Mucosa of descending colon (tissue), 3 donors: ENCODE measurements around the gene TDRD6. TPM values are rescaled to one million over a fixed set of nuclear protein-coding genes. Genes with fewer than 3 reads are reported as not detected.
A peak's percentile ranks its signal among the peaks of the same experiment; 100 is the strongest.

ENCODE experiments used
- ATAC-seq: fragments of 200-7000 bp; cut with Tn5 transposase; one replicate; pipeline ENCODE4 v1.9.1; 2020; ENCODE audit warnings: mild to moderate bottlenecking, moderate library complexity
- DNase-seq, 3 donors: peaks; one replicate each; pipeline ENCODE4 v3.0.0-alpha.2; 2020
- H3K36me3 ChIP-seq: fragments of 200-600 bp; one replicate; pipeline ENCODE4 v1.8.0; 2021; ENCODE audit warnings: low read depth, mild to moderate bottlenecking
- H3K4me1 ChIP-seq: fragments of 200-600 bp; one replicate; pipeline ENCODE4 v1.8.0; 2021; ENCODE audit warnings: low read depth, mild to moderate bottlenecking
- H3K4me3 ChIP-seq: fragments of 200-600 bp; one replicate; pipeline ENCODE4 v1.8.0; 2021; ENCODE audit warnings: mild to moderate bottlenecking
- H3K9me3 ChIP-seq: fragments of 200-600 bp; one replicate; pipeline ENCODE4 v1.8.0; 2021; ENCODE audit warnings: mild to moderate bottlenecking
- intact Hi-C, 2 donors: fragments of 100-400 bp; cut with DNase I in 1 of 2; cut with micrococcal nuclease in 1 of 2; formaldehyde crosslinking; loops; one replicate each; pipeline versions ENCODE4 v1.11.0 to v1.11.1; 2022; cut with DNase I, micrococcal nuclease
- total RNA-seq, 3 donors: library from RNA; stranded (reverse); fragmentation: NEBNext Ultra II Directional in 2 of 3; extraction: Animal tissue kit (Norgen Biotek cat#: 25700) in 2 of 3; gene quantifications; one replicate each; pipeline versions ENCODE4 v1.2.1 to v1.2.4, GENCODE V29; 2021 to 2023
- TF ChIP-seq, protein P1 (sequence below): fragments of 200-600 bp; IDR thresholded peaks from one replicate; pipeline ENCODE4 v1.8.0; 2022; ENCODE audit warnings: antibody characterized with exemption, mild to moderate bottlenecking
- donor health status: DM: no; HTN: no; CAD: no; lungs with moderate emphysema.
- donor health status: DM: no; HTN: no; CAD: no.
- donor health status: DM: no; HTN: yes; CAD: no.

TDRD6 gene
- total RNA-seq, 3 donors from 2014 or later = 0.39 to 1.9 (median 0.52) TPM

DNA sequence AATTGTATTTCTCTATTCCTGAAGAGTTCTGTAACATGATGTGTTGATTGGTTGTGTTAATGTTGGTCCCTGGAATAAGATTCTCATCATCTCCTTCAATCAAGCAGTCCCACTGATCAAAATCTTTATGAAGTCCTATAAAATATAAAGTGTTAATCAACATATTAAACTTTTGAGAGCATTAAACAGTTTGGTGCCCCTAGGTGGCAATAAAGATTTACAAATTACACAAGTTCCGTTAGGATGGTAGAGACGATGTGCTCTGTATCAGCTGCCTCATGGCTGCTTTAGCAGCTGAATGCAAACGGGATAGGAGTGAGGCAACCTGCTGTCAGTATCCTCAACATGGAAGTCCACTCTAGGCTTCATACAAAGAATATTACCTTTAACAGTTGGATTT is 16.9 kb downstream of the TDRD6 start:
- no peaks in the 10 kb centered on the region for H3K4me1 ChIP-seq
- DNase-seq (no peak), ATAC-seq (peak; percentile 25)
- TF ChIP-seq, protein P1, sequence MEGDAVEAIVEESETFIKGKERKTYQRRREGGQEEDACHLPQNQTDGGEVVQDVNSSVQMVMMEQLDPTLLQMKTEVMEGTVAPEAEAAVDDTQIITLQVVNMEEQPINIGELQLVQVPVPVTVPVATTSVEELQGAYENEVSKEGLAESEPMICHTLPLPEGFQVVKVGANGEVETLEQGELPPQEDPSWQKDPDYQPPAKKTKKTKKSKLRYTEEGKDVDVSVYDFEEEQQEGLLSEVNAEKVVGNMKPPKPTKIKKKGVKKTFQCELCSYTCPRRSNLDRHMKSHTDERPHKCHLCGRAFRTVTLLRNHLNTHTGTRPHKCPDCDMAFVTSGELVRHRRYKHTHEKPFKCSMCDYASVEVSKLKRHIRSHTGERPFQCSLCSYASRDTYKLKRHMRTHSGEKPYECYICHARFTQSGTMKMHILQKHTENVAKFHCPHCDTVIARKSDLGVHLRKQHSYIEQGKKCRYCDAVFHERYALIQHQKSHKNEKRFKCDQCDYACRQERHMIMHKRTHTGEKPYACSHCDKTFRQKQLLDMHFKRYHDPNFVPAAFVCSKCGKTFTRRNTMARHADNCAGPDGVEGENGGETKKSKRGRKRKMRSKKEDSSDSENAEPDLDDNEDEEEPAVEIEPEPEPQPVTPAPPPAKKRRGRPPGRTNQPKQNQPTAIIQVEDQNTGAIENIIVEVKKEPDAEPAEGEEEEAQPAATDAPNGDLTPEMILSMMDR = no peak
- no peaks in the 10 kb centered on the region for H3K36me3 ChIP-seq
- intact Hi-C loops = no loop called here
- H3K4me3 ChIP-seq = no peak overlapping the region
- no peaks in the 10 kb centered on the region for H3K9me3 ChIP-seq

DNA sequence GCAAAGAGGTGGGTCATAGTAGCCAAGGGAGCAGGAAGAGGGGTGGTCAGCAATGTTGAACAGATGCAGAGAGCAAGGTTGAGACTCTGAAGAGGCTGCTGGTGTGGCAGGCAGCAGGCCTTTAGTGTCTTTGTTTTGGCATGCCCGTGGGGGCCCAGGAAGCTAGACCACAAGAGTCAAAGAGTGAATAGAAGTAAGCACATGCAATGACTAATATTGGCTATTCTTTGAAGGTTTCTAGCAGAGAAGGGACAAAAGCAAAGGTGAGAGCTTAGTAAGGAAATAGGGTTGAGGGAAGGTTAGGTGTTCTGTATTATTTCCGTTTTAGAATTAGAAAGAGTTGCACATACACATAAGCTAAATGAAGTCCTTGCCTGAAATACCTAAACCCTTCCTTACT is 18.8 kb downstream of the TDRD6 start:
- ATAC-seq = no peak
- Histone ChIP-seq H3K9me3 (no peaks in the 10 kb centered on the region), H3K4me3 (no peak overlapping the region), H3K36me3 (no peaks in the 10 kb centered on the region), H3K4me1 (no peaks in the 10 kb centered on the region)
- intact Hi-C loops = no loop called here
- TF ChIP-seq, protein P1 = no peak
- DNase-seq = no peak

DNA sequence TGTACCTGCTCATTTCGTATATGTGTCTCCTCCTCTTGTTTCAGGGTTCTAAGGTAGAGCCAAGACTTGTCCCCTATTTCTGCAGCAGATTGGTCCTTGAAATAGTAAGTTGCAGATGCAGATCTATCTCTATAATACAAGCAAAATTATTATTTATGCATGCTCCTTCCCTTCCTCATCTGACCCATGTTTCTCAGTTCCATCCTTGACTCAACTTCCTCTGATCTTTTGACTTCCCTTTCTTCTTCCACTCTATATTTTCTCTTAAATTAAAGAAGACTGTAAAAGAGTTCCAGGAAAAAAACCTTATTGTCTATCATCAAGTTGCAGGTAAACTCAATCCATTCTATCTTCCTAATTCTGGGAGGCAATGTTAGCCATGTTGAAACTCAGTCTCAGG is 23.8 kb downstream of the TDRD6 start:
- Histone ChIP-seq H3K4me1 (no peaks in the 10 kb centered on the region), H3K9me3 (no peaks in the 10 kb centered on the region), H3K4me3 (no peak overlapping the region), H3K36me3 (no peaks in the 10 kb centered on the region)
- no peak for ATAC-seq
- no peak for DNase-seq
- intact Hi-C loops = no loop called here
- TF ChIP-seq, protein P1 = no peak

DNA sequence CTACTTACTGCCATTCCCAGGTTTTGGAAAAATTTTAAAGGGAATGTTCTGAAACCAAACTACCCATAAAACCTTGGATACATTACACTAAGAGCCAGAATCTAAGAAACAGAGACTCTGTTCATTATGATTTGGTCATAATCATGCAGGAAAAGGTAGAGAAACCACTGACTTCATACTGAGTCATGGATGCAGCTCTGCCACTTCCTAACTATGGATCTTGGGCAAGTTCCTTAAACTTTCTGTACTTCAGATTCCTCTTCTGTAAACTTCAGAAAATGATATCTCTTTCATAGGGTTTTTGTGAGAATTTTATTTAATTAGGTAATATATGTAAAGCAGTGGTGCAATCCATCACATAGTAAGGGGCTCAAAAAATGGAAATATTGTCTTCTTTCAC is 27.5 kb downstream of the TDRD6 start:
- TF ChIP-seq, protein P1 = no peak
- ATAC-seq = no peak

DNA sequence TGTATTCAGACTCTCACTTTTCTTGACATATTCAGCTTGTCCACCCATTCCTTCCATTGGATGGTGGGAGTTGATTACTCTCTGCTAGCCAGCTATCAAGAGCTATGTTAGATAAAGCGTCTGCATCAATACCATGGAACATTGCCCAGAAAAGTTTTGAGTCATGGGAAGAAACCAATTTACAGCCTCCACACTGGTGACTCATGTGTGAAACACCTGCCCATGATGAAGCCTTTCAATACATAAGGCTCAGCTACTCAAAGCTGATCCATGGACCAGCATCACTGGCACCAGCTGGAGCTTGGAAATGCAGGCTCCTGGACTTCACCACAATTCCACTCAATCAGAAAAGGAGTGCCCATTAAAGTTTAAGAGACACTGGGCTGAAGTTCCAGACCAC is 31.4 kb downstream of the TDRD6 start:
- TF ChIP-seq, protein P1 = no peak
- Histone ChIP-seq H3K4me1 (no peaks in the 10 kb centered on the region), H3K9me3 (no peaks in the 10 kb centered on the region), H3K4me3 (no peak overlapping the region), H3K36me3 (no peaks in the 10 kb centered on the region)
- ATAC-seq = peak; percentile 57
- DNase-seq = no peak
- intact Hi-C loops = no loop called here

More for the DNA sequence above, 27.5 kb downstream of the TDRD6 start:
- intact Hi-C loops = no loop called here
- no peaks in the 10 kb centered on the region for H3K4me1 ChIP-seq
- H3K36me3 ChIP-seq = no peaks in the 10 kb centered on the region
- H3K9me3 ChIP-seq = no peaks in the 10 kb centered on the region
- H3K4me3 ChIP-seq = no peak overlapping the region
- no peak for DNase-seq

DNA sequence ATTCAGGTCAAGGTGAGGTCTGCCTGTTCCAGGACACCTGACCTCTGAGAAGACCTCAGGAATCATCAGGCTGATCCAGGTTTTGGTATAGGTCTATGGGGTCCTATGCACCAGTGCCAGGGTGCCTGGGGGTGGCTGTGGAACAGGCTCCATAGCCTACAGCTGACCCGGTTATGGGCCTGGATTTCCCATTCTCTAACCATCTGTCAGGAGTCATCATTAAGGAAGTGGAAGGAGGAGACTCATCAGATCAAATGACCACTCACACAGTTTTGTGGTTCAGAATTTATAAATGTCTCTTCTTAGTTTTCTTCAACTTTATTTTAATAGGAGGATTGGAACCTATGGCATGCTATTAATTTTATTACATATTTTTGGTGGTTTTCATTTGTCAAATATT is 32.7 kb downstream of the TDRD6 start:
- ATAC-seq = no peak
- Histone ChIP-seq H3K9me3 (no peaks in the 10 kb centered on the region), H3K4me3 (no peak overlapping the region), H3K4me1 (no peaks in the 10 kb centered on the region), H3K36me3 (no peaks in the 10 kb centered on the region)
- no peak for DNase-seq
- TF ChIP-seq, protein P1 = no peak
- intact Hi-C loops = no loop called here
